Heart left ventricle (tissue), 16 donors: ENCODE measurements around the gene UGT1A6. TPM values are rescaled to one million over a fixed set of nuclear protein-coding genes. Genes with fewer than 3 reads are reported as not detected.

Experiments
- ATAC-seq, 4 donors: fragments of 200-7000 bp; cut with Tn5 transposase; one replicate each; pipeline ENCODE4 v1.9.1; 2020 to 2022; ENCODE audit warnings: moderate library complexity in 4 of 4, mild to moderate bottlenecking in 3 of 4, moderate number of reproducible peaks in 1 of 4
- DNase-seq, 5 donors: peaks; one replicate each; pipeline ENCODE4 v3.0.0-alpha.2; 2020
- H3K27ac ChIP-seq, 12 donors: fragments of 200-600 bp; sonication (generic) in 4 of 12; one replicate each; pipeline versions ENCODE4 v1.5.0 to v1.8.0; 2016 to 2022; ENCODE audit warnings: mild to moderate bottlenecking in 2 of 12
- H3K27me3 ChIP-seq, 9 donors: fragments of 200-600 bp; sonication (generic) in 2 of 9; one replicate each; pipeline versions ENCODE4 v1.5.1 to v1.8.0; 2016 to 2022; ENCODE audit warnings: mild to moderate bottlenecking in 3 of 9
- H3K36me3 ChIP-seq, 9 donors: fragments of 200-600 bp; sonication (generic) in 2 of 9; one replicate each; pipeline versions ENCODE4 v1.5.0 to v1.8.0; 2018 to 2022; ENCODE audit warnings: mild to moderate bottlenecking in 2 of 9
- H3K4me1 ChIP-seq, 12 donors: fragments of 200-600 bp; sonication (generic) in 4 of 12; one replicate each; pipeline versions ENCODE4 v1.5.0 to v1.8.0; 2016 to 2022; ENCODE audit warnings: mild to moderate bottlenecking in 3 of 12
- H3K4me3 ChIP-seq, 12 donors: fragments of 200-600 bp; sonication (generic) in 4 of 12; one replicate each; pipeline versions ENCODE4 v1.5.0 to v1.8.0; 2017 to 2022; ENCODE audit warnings: mild to moderate bottlenecking in 9 of 12, moderate library complexity in 4 of 12
- H3K9me3 ChIP-seq, 12 donors: fragments of 200-600 bp; sonication (generic) in 4 of 12; one replicate each; pipeline versions ENCODE4 v1.5.0 to v1.8.0; 2016 to 2022; ENCODE audit warnings: mild to moderate bottlenecking in 1 of 12
- CTCF ChIP-seq, 12 donors: fragments of 200-600 bp; sonication (generic) in 4 of 12; IDR thresholded peaks; one replicate each; pipeline versions ENCODE4 v1.5.0 to v1.8.0; 2018 to 2022; ENCODE audit warnings: antibody characterized with exemption in 12 of 12, mild to moderate bottlenecking in 5 of 12
- POLR2A ChIP-seq, 2 donors: fragments of 450-650 bp; IDR thresholded peaks; one replicate each; pipeline ENCODE4 v1.6.1; 2017; ENCODE audit warnings: antibody characterized with exemption in 2 of 2, mild to moderate bottlenecking in 2 of 2, moderate library complexity in 2 of 2
- WGBS, 4 donors: extraction: QIAGEN DNeasy Blood & Tissue Kit in 2 of 4; methylation state at CpG; one replicate each; pipeline versions ENCODE4 v1.1.5 to v1.1.7; 2013 to 2018; 5-methylcytosine and 5-hydroxymethylcytosine counted together
- intact Hi-C, 10 donors: fragments of 100-400 bp; cut with DNase I; formaldehyde crosslinking; loops; one replicate each; pipeline versions ENCODE4 v1.11.1 to v1.14.2; 2022
- polyA plus RNA-seq, 2 donors: library from polyadenylated mRNA; stranded (reverse); fragments of 200-250 nt; gene quantifications; one replicate each; pipeline ENCODE4 v1.2.3, GENCODE V29; 2013
- total RNA-seq, 9 donors: library from RNA; depleted of rRNA in 2 of 9; stranded (reverse); fragments of >200 nt in 2 of 9; fragmentation: NEBNext Ultra II Directional in 3 of 9; extraction: Animal tissue kit (Norgen Biotek cat#: 25700) in 3 of 9; gene quantifications; one replicate each; pipeline versions ENCODE4 v1.1.0 to v1.2.4, GENCODE V29; 2016 to 2023
- donor health status: ischemic (EF 13 %, LVEDD 7.1; RV severe dilation, severe dysfunction).
- donor health status: healthy with polysubstance abuse.
- donor health status: DM: no; HTN: yes; CAD: no.
- donor health status: DM: no; HTN: no; CAD: no.
- donor health status: ischemic (EF 25% LVEDD 6.9; RV normal size, moderate dysfunction).
- donor health status: ischemic (EF 25% LVEDD 5.7; RV mildly dilated, moderate dysfunction).
- donor health status: healthy.
- donor health status: DM: yes; HTN: yes; CAD: no.
- donor health status: ischemic (EF 35%, LVEDD 5.7; RV mildly dilated, moderate dysfunction).
- donor health status: nonischemic (EF 11% LVEDD 7.7; RV severe dilation, severe dysfunction).
- donor health status: DM: yes; HTN: yes; CAD: no.
- donor health status: PGD.
- donor health status: ischemic (EF 29% LVEDD 5.4; RV normal size, mild dysfunction).
- donor health status: nonischemic (EF 23%, LVEDD 6.1; RV moderate dilation, normal function).

The UGT1A6 gene
- total and polyA plus RNA-seq, 11 donors, result not detected

GRCh38 chr2:233810385-233810784, 117.7 kb downstream of the UGT1A6 start:
- 86 to 89% (median 87%) methylated on average over 6 of the region's 6 CpGs for WGBS, 4 donors
- TF ChIP-seq CTCF (IDR thresholded peaks at IDR 0.05) (no peak), POLR2A (IDR thresholded peaks at IDR 0.05) (no peak)

GRCh38 chr2:233811087-233811486, 118.4 kb downstream of the UGT1A6 start:
- H3K36me3 ChIP-seq, result no peaks in the 10 kb centered on the region
- H3K9me3 ChIP-seq, result peaks cover 0 to 4% (median 0%) of the 10 kb centered on the region in 12 donors
- ATAC-seq, result no peak
- intact Hi-C loops, result no loop called here
- TF ChIP-seq POLR2A (IDR thresholded peaks at IDR 0.05) (no peak), CTCF (IDR thresholded peaks at IDR 0.05) (no peak)
- H3K4me1 ChIP-seq, result no peaks in the 10 kb centered on the region
- no peak overlapping the region for H3K27ac ChIP-seq
- peak in 1 of 5 donors; percentile 5 for DNase-seq
- WGBS, 4 donors, result 66 to 69% (median 67%) methylated on average over 4 of the region's 4 CpGs
- peaks cover 0 to 12% (median 0%) of the 10 kb centered on the region in 9 donors for H3K27me3 ChIP-seq
- no peak overlapping the region for H3K4me3 ChIP-seq

More at GRCh38 chr2:233810385-233810784, 117.7 kb downstream of the UGT1A6 start:
- ATAC-seq (no peak), DNase-seq (peak in 1 of 5 donors; percentile 3)
- intact Hi-C loops, result no loop called here
- H3K36me3 ChIP-seq, result no peaks in the 10 kb centered on the region
- peaks cover 0 to 12% (median 0%) of the 10 kb centered on the region in 9 donors for H3K27me3 ChIP-seq
- no peaks in the 10 kb centered on the region for H3K9me3 ChIP-seq
- H3K27ac ChIP-seq, result no peak overlapping the region
- no peak overlapping the region for H3K4me3 ChIP-seq
- no peaks in the 10 kb centered on the region for H3K4me1 ChIP-seq

GRCh38 chr2:233811732-233812131, 119.0 kb downstream of the UGT1A6 start:
- H3K36me3 ChIP-seq, result no peaks in the 10 kb centered on the region
- 79 to 91% (median 86%) methylated on average over 7 to 8 of the region's 8 CpGs for WGBS, 4 donors
- DNase-seq (peak in 1 of 5 donors; percentile 2), ATAC-seq (no peak)
- intact Hi-C loops, result no loop called here
- no peak overlapping the region for H3K4me3 ChIP-seq
- peaks cover 0 to 8% (median 0%) of the 10 kb centered on the region in 12 donors for H3K9me3 ChIP-seq
- no peak for TF ChIP-seq CTCF (IDR thresholded peaks at IDR 0.05)
- no peaks in the 10 kb centered on the region for H3K4me1 ChIP-seq
- no peak overlapping the region for H3K27ac ChIP-seq
- H3K27me3 ChIP-seq, result peaks cover 0 to 12% (median 0%) of the 10 kb centered on the region in 9 donors

- Histone ChIP-seq H3K4me3 (no peak overlapping the region), H3K27ac (no peak overlapping the region), H3K4me1 (no peaks in the 10 kb centered on the region), H3K36me3 (no peaks in the 10 kb centered on the region), H3K27me3 (peaks cover 0 to 11% (median 0%) of the 10 kb centered on the region in 9 donors), H3K9me3 (peaks cover 0 to 8% (median 0%) of the 10 kb centered on the region in 12 donors)
- TF ChIP-seq POLR2A (IDR thresholded peaks at IDR 0.05) (no peak), CTCF (IDR thresholded peaks at IDR 0.05) (no peak)
- intact Hi-C loops, result no loop called here
- ATAC-seq (no peak), DNase-seq (no peak)
- 57 to 66% (median 61%) methylated on average over 3 of the region's 3 CpGs for WGBS, 4 donors
Measured at GRCh38 chr2:233813236-233814055, 120.8 kb downstream of the UGT1A6 start.
